ENCODE measurements around the gene EYA3.
A peak's percentile ranks its signal among the peaks of the same experiment; 100 is the strongest.

EYA3 gene

DNA sequence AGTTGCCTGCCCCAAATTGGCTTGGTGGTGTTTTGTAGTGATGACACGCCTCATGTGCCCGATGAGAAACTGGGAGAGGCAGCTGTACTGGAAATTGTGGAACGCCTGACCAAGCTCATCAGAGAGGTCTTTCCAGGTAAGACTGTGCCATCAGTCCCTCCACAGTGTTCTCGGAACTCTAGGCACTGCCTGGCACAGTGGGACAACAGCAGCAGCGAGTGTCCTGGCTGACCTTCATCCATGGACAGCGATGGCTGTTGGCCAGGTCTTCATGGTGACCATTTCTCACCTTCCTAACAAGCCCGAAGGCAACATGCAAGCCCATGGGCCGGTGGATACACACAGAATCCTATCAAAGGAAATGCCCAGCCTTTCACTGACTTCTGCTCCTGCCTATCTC, 139.4 kb downstream of the EYA3 start:
- 95% methylated on average over 6 of the region's 8 CpGs for WGBS (ENCODE audit: insufficient coverage)
- Histone ChIP-seq H3K4me3 (ENCODE audit: control insufficient read depth in 1 of 7, extremely low read depth in 1 of 7, insufficient read depth in 4 of 7, low read depth in 2 of 7, low read length in 6 of 7) (no peak overlapping the region), H3K27me3 (replicated peaks in 2 of 5; ENCODE audit: control insufficient read depth in 4 of 5, insufficient read depth in 5 of 5, low read length in 4 of 5) (no peaks in the 10 kb centered on the region), H3K27ac (ENCODE audit: insufficient read depth in 1 of 2, low read depth in 1 of 2, low read length in 2 of 2, poor library complexity in 1 of 2, severe bottlenecking in 2 of 2) (no peak overlapping the region), H3K36me3 (ENCODE audit: control insufficient read depth in 4 of 4, insufficient read depth in 4 of 4, low read length in 3 of 4) (peaks cover 0 to 7% (median 1%) of the 10 kb centered on the region in 4 experiments), H3K9me3 (ENCODE audit: control extremely low read depth in 1 of 5, control insufficient read depth in 4 of 5, insufficient read depth in 2 of 5, low read depth in 1 of 5, low read length in 4 of 5) (no peaks in the 10 kb centered on the region), H3K4me1 (ENCODE audit: control extremely low read depth in 1 of 4, control insufficient read depth in 4 of 4, insufficient read depth in 4 of 4, low read length in 3 of 4) (peaks cover 0 to under 1% (median 0%) of the 10 kb centered on the region in 4 experiments)
- ChIA-PET CTCF (interaction anchor here (0.7 to 1.3 kb wide), 3 partner anchors 9 to 26 kb away, joined by 3 to 5 read pairs (median 3); partner anchors contain the start of gene XKR8), POLR2A (no interaction called here)
- no peak for DNase-seq

GRCh38 chr1:27945020-27945419, 143.4 kb downstream of the EYA3 start:
- peaks cover 0 to 16% (median 7%) of the 10 kb centered on the region in 4 experiments for H3K4me1 ChIP-seq (ENCODE audit: control extremely low read depth in 1 of 4, control insufficient read depth in 4 of 4, insufficient read depth in 4 of 4, low read length in 3 of 4)
- 100% methylated on average over 3 of the region's 5 CpGs for WGBS (ENCODE audit: insufficient coverage)
- CTCF ChIA-PET = interaction anchor here (1.3 to 2.6 kb wide), 4 partner anchors 9 to 44 kb away, joined by 3 to 8 read pairs (median 5); partner anchors contain the start of gene SMPDL3B
- POLR2A ChIA-PET = no interaction called here
- DNase-seq = no peak
- no peaks in the 10 kb centered on the region for H3K27me3 ChIP-seq (replicated peaks in 2 of 5; ENCODE audit: control insufficient read depth in 4 of 5, insufficient read depth in 5 of 5, low read length in 4 of 5)
- no peaks in the 10 kb centered on the region for H3K9me3 ChIP-seq (ENCODE audit: control extremely low read depth in 1 of 5, control insufficient read depth in 4 of 5, insufficient read depth in 2 of 5, low read depth in 1 of 5, low read length in 4 of 5)
- H3K36me3 ChIP-seq (ENCODE audit: control insufficient read depth in 4 of 4, insufficient read depth in 4 of 4, low read length in 3 of 4) = peaks cover 0 to 7% (median 1%) of the 10 kb centered on the region in 4 experiments
- H3K27ac ChIP-seq (ENCODE audit: insufficient read depth in 1 of 2, low read depth in 1 of 2, low read length in 2 of 2, poor library complexity in 1 of 2, severe bottlenecking in 2 of 2) = no peak overlapping the region
- H3K4me3 ChIP-seq (ENCODE audit: control insufficient read depth in 1 of 7, extremely low read depth in 1 of 7, insufficient read depth in 4 of 7, low read depth in 2 of 7, low read length in 6 of 7) = no peak overlapping the region

DNA sequence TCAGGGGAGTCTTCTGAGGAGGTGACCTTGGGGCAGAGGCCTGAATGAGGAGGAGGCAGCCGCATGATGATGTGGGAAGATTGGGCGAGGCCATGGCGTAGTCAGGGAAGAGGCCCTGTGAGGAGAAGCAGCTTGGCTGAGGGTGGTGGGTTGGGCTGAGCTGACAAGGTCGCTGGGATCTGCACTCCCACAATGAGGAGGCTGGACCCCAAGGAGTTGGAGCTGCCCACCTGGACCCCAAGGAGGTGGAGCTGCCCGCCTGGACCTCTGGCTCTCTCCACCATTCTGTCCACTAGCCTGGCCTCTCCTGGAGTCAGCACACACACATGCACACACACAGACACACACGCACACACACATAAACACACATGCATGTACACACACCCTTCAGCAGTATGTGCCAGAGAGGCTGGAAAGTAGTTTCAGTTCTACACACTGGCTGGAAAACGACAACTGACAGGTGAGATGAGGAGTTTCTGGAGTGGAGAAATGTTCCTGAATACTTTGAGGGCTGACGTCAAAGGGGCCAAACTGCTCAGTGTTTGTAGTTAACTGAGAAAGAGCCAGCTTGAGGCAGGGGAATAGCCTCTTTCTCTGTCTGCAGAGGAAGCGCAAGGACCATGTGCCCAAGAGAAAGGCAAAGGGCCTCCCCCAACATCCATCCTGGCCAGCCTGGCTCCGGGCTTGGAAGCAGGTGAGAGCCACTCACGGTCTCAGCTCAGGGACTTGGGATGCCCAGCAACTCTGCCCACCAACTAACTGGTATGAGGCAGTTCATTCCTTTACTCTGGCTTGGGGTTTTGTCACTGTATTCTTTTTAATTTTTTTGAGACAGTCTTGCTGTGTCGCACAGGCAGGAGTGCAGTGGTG, 146.5 kb downstream of the EYA3 start:
- Histone ChIP-seq H3K9me3 (ENCODE audit: control extremely low read depth in 1 of 5, control insufficient read depth in 4 of 5, insufficient read depth in 2 of 5, low read depth in 1 of 5, low read length in 4 of 5) (no peaks in the 10 kb centered on the region), H3K4me3 (ENCODE audit: control insufficient read depth in 1 of 7, extremely low read depth in 1 of 7, insufficient read depth in 4 of 7, low read depth in 2 of 7, low read length in 6 of 7) (no peak overlapping the region), H3K27ac (ENCODE audit: insufficient read depth in 1 of 2, low read depth in 1 of 2, low read length in 2 of 2, poor library complexity in 1 of 2, severe bottlenecking in 2 of 2) (no peak overlapping the region), H3K36me3 (ENCODE audit: control insufficient read depth in 4 of 4, insufficient read depth in 4 of 4, low read length in 3 of 4) (no peaks in the 10 kb centered on the region), H3K4me1 (ENCODE audit: control extremely low read depth in 1 of 4, control insufficient read depth in 4 of 4, insufficient read depth in 4 of 4, low read length in 3 of 4) (peaks cover 0 to 22% (median 9%) of the 10 kb centered on the region in 4 experiments), H3K27me3 (replicated peaks in 2 of 5; ENCODE audit: control insufficient read depth in 4 of 5, insufficient read depth in 5 of 5, low read length in 4 of 5) (no peaks in the 10 kb centered on the region)
- DNase-seq = no peak
- ChIA-PET POLR2A (no interaction called here), CTCF (interaction anchor here (0.6 to 2.8 kb wide), 7 partner anchors 9 to 81 kb away, joined by 3 to 14 read pairs (median 3); no protein-coding TSS in a partner anchor)
- 94% methylated on average over 8 of the region's 12 CpGs for WGBS (ENCODE audit: insufficient coverage)

DNA sequence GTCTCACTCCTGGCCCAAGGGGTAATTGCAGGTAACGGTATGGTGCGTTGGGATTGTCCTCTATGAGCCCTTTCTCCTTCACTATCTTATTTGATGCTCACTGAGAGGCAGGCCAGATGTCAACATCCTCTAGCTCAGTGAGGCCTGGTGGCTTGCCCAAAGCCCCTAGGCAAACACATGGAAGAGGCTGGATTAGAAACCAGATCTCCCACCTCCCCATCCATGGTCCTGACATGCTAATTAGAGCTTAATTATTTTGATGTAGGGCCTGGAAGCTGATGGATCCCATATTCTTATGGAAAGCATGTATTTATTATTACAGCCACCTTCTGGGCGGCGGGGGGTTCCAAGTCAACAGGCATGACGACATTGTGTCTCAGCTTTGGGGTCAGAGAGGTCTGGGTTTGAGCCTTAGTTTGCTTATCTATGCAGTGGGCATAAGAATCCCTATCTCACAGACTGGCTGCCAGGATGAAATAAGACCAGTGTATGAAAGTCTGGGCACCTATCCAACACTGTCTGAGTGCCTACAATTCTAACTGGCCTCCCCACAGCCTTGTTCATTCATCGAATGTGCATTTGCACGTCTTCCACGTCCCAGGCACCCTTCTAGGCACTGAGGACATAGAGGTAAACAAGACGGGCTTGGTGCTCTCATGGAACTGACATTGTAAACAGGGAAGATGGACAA, 147.4 kb downstream of the EYA3 start:
- POLR2A ChIA-PET = interaction anchor here (0.6 kb wide), 2 partner anchors 93 to 110 kb away, joined by 3 read pairs; no protein-coding TSS in a partner anchor
- H3K4me3 ChIP-seq (ENCODE audit: control insufficient read depth in 1 of 7, extremely low read depth in 1 of 7, insufficient read depth in 4 of 7, low read depth in 2 of 7, low read length in 6 of 7) = no peak overlapping the region
- 99% methylated on average over 7 of the region's 9 CpGs for WGBS (ENCODE audit: insufficient coverage)
- no peak for DNase-seq
- CTCF ChIA-PET = interaction anchor here (0.7 to 2.8 kb wide), 18 partner anchors 8 to 151 kb away, joined by 3 to 14 read pairs (median 4); no protein-coding TSS in a partner anchor
- H3K9me3 ChIP-seq (ENCODE audit: control extremely low read depth in 1 of 5, control insufficient read depth in 4 of 5, insufficient read depth in 2 of 5, low read depth in 1 of 5, low read length in 4 of 5) = no peaks in the 10 kb centered on the region
- no peaks in the 10 kb centered on the region for H3K36me3 ChIP-seq (ENCODE audit: control insufficient read depth in 4 of 4, insufficient read depth in 4 of 4, low read length in 3 of 4)
- H3K27ac ChIP-seq (ENCODE audit: insufficient read depth in 1 of 2, low read depth in 1 of 2, low read length in 2 of 2, poor library complexity in 1 of 2, severe bottlenecking in 2 of 2) = no peak overlapping the region
- H3K4me1 ChIP-seq (ENCODE audit: control extremely low read depth in 1 of 4, control insufficient read depth in 4 of 4, insufficient read depth in 4 of 4, low read length in 3 of 4) = peaks cover 0 to 23% (median 9%) of the 10 kb centered on the region in 4 experiments
- no peaks in the 10 kb centered on the region for H3K27me3 ChIP-seq (replicated peaks in 2 of 5; ENCODE audit: control insufficient read depth in 4 of 5, insufficient read depth in 5 of 5, low read length in 4 of 5)

GRCh38 chr1:27940297-27940696, 148.1 kb downstream of the EYA3 start:
- Histone ChIP-seq H3K36me3 (ENCODE audit: control insufficient read depth in 4 of 4, insufficient read depth in 4 of 4, low read length in 3 of 4) (no peaks in the 10 kb centered on the region), H3K4me3 (ENCODE audit: control insufficient read depth in 1 of 7, extremely low read depth in 1 of 7, insufficient read depth in 4 of 7, low read depth in 2 of 7, low read length in 6 of 7) (no peak overlapping the region), H3K27ac (ENCODE audit: insufficient read depth in 1 of 2, low read depth in 1 of 2, low read length in 2 of 2, poor library complexity in 1 of 2, severe bottlenecking in 2 of 2) (peak overlapping the region in 1 of 2 experiments; percentile 54), H3K27me3 (replicated peaks in 2 of 5; ENCODE audit: control insufficient read depth in 4 of 5, insufficient read depth in 5 of 5, low read length in 4 of 5) (no peaks in the 10 kb centered on the region), H3K9me3 (ENCODE audit: control extremely low read depth in 1 of 5, control insufficient read depth in 4 of 5, insufficient read depth in 2 of 5, low read depth in 1 of 5, low read length in 4 of 5) (no peaks in the 10 kb centered on the region), H3K4me1 (ENCODE audit: control extremely low read depth in 1 of 4, control insufficient read depth in 4 of 4, insufficient read depth in 4 of 4, low read length in 3 of 4) (peaks cover 0 to 29% (median 15%) of the 10 kb centered on the region in 4 experiments)
- DNase-seq = peak; percentile 73 to 86 (median 85)
- WGBS (ENCODE audit: insufficient coverage) = 5% methylated on average over 4 of the region's 6 CpGs
- ChIA-PET CTCF (interaction anchor here (0.7 to 2.8 kb wide), 16 partner anchors 8 to 151 kb away, joined by 3 to 14 read pairs (median 4); no protein-coding TSS in a partner anchor), POLR2A (interaction anchor here (0.6 kb wide), 2 partner anchors 92 to 109 kb away, joined by 3 read pairs; no protein-coding TSS in a partner anchor)

DNA sequence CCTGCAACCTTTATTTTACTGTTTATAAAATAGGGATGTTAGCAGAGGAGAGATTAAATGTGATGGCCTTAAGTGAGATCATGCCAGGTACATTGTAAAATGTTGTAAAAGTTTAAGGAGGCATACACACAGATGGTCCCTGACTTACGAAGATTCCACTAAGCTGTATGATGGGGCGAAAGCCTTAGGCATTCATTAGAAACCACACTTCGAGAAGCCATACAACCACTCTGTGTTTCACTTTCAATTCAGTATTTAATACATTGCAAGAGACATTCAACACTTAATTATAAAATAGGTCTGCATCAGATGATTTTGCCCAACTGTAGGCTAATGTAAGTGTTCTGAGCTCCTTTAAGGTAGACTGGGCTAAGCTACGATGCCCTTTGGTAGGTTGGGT, 149.9 kb downstream of the EYA3 start:
- Histone ChIP-seq H3K9me3 (ENCODE audit: control extremely low read depth in 1 of 5, control insufficient read depth in 4 of 5, insufficient read depth in 2 of 5, low read depth in 1 of 5, low read length in 4 of 5) (no peaks in the 10 kb centered on the region), H3K27me3 (replicated peaks in 2 of 5; ENCODE audit: control insufficient read depth in 4 of 5, insufficient read depth in 5 of 5, low read length in 4 of 5) (no peaks in the 10 kb centered on the region), H3K36me3 (ENCODE audit: control insufficient read depth in 4 of 4, insufficient read depth in 4 of 4, low read length in 3 of 4) (no peaks in the 10 kb centered on the region), H3K4me1 (ENCODE audit: control extremely low read depth in 1 of 4, control insufficient read depth in 4 of 4, insufficient read depth in 4 of 4, low read length in 3 of 4) (peaks cover 0 to 33% (median 23%) of the 10 kb centered on the region in 4 experiments), H3K4me3 (ENCODE audit: control insufficient read depth in 1 of 7, extremely low read depth in 1 of 7, insufficient read depth in 4 of 7, low read depth in 2 of 7, low read length in 6 of 7) (no peak overlapping the region), H3K27ac (ENCODE audit: insufficient read depth in 1 of 2, low read depth in 1 of 2, low read length in 2 of 2, poor library complexity in 1 of 2, severe bottlenecking in 2 of 2) (no peak overlapping the region)
- ChIA-PET CTCF (interaction anchor here (0.7 to 2.4 kb wide), 8 partner anchors 10 to 82 kb away, joined by 3 to 11 read pairs (median 4); no protein-coding TSS in a partner anchor), POLR2A (no interaction called here)
- 100% methylated on average over 1 of the region's 4 CpGs for WGBS (ENCODE audit: insufficient coverage)
- DNase-seq = no peak
